ENCODE data around the gene NT5DC4.

GRCh38 chr2:112727276-112728028 lies 6.6 kb downstream of the NT5DC4 start:
- TF ChIP-seq CTCF (IDR thresholded peaks at IDR 0.05; ENCODE audit: poor library complexity), result no peak
- TF ChIP-seq EZH2 (IDR thresholded peaks at IDR 0.05; ENCODE audit: borderline replicate concordance), result no peak
- no peak for TF ChIP-seq EZH2phosphoT487 (IDR thresholded peaks at IDR 0.05; ENCODE audit: low read depth, severe bottlenecking, unreplicated experiment)
